HTERT RPE-1 (cell line): ENCODE data around the gene CYTH1.
"Not testable (repeated sequence)": the region's sequence is repeated elsewhere in the genome, so short reads cannot be mapped to it uniquely, and the experiment has no call there.

ENCODE experiments used
- in situ Hi-C: fragments of 300-500 bp; cut with MboI; formaldehyde crosslinking; loops from 4 replicates; pipeline ENCODE4 v1.14.3; 2020; ENCODE audit warnings: low sequenced_read_pairs

The CYTH1 gene

DNA sequence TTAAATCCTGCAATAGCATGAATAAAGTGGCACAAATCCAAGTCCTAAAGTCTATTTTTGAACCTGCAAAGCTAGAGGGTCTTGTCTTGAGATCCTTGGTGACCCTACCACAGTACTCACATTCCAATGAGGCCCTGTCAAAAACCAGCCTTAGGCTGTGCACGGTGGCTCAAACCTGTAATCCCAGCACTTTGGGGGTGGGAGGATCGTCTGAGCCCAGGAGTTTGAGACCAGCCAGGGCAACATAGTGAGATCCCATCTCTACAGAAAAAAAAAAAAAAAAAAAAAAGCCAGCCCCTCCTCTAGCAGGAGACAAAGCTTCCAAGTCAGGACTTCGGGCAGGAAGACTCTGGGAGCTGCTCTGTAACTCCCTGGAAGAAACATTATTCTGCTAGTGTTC lies 16.3 kb downstream of the CYTH1 start:
- in situ Hi-C loops: no loop called here

DNA sequence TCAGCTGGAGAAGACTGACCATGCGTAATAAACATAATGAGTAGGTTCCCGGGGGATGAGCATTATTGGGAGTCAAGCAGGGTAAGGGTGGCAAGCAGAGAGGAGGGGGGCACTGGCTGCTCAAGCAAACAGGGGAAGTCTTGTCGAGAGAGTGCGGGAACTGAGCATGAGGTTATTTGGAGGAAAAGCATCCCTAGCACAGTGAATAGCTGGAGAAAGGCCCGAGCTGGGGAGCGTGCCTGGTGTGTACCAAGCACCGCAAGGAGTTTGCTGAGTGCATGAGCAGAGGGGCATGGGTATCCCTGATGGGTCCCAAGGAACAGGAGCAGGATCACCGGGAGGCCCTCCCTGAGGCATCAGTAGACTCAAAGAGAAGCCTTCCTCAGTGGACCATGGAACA lies 17.2 kb downstream of the CYTH1 start:
- in situ Hi-C loops: no loop called here

DNA sequence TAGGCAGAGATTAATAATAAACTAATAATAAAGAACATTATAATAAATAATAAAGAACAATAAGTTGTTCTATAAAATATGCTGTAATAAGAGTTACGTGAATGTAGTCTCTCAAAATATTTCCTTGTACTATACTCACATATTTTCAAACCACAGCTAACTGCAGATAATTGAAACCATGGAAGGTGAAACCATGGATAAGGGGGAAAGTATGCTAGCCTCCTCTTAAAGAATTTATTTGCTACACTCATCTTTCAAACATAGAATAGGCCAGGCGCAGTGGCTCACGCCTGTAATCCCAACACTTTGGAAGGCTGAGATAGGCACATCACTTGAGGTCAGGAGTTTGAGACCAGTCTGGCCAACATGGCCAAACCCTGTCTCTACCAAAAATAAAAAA lies 18.5 kb downstream of the CYTH1 start:
- in situ Hi-C loops: no loop called here

DNA sequence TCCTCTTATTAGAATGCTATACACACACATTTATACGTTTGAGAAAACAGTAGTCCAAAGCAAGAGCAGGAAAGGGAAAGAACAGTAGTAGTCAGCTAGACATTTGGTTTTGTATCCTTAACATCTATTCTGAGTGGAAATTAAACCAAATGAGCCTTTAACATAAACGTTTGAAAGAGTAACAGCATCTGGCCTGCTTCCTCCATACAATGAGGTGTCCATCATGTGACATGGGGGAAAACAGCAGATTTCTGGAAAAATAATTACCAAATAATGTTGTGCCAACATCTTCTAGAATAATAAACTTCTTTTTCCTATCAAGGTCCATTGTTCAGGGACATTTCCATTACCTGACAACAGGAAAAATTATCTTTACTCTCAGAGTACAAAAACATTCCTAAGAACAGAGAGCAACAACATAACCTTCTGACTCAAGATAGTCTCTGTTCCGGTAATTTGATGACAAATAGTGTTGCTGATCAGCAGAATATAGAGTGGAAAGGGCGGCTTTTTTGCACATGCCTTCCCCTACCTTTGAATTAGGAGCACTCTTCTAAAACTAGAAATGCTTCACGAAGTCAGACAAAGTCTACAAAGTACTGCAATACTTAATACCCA lies 20.2 kb downstream of the CYTH1 start:
- in situ Hi-C loops: no loop called here

DNA sequence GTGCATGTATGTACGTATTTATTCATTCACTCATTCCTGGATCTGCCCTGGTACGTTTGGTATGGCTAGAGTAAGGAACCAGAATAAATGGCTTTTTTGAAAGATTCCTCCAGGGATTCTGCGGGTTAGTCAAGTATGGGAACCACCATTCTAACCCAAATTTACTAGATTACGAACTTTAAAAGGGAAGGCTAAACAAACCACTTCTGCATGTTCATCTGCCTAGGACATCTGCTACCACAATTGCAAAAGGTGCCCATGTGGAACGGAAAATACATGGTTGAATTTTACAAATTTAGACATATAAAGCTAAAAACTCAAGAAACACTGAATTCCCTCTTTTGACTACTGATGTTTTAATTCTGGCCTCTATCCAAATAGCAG lies 22.1 kb downstream of the CYTH1 start:
- in situ Hi-C loops: no loop called here

DNA sequence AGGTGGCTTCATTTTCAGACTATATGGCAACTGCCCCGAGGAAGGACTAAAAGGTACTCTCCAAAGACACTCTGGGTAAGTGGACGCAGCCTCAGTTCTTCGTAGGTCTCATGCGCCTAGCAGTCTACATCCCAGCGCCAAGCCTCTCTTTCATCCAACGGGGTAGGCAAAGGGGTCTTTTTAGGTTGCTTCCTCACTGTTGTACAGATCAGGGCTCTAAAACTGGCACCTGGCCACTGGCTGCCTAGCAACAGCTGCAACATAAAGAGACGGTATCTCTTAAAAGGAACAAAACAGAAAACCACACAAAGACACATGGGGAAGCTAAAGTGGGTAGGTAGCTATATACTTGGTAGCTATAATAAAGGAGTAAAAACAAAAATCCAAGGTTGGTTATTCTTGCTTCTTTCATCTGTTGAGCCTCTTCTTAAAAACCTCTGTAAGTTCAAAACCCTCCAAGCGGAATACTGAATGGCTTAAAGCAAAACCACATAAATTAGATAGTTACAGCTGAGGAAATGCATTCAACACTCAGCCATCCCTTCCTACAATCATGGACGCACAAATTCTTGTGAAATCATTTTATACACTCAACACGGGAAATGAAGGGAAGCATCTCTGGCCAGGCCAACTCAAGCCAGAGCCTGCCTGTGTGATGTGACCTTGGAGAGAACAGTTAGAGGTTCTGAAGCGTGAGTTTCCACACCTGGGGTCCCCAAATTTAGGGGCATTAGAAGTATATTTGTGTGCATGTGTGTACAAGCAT lies 22.7 kb downstream of the CYTH1 start:
- in situ Hi-C loops: no loop called here

DNA sequence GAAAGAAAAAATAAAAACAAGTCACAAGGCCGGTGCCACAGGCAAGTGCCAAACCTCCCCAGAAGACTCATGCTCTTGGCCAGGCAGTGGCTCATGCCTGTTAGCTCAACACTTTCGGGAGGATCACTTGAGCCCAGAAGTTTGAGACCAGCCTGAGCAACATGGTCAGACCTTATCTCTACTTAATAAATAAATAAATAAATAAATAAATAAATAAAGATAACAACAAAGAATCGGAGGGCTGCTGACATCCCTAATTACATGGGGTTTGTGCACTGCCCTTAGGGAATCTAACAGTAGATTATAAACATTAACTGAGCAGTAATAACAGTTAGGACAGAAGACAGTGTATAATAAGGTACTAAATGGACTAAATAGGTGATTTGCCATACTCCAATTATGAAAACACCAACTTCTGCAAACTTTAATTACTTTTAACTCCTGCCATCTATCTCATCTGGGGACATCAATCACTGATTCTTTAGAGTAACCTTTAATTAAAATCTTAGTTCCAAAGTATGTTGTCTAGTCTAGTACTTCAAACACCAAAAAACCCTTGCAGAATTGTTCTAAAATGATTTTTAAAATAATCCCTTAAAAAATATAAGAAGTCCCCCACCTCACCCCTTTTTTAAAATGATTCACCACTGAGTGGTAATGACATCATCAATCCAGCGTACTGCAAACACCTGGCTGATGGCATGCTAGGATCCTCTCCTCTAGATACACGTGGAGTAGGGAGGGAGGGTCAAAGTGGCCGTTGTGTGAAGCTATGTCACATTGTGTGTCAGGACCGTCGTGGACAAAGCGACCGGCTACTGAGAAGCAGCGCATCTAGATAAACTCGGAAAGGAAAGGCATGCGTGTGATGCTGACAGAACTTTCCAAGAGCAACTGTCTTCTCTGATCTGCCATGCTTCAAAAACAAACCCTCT lies 28.5 kb downstream of the CYTH1 start:
- in situ Hi-C loops: no loop called here

DNA sequence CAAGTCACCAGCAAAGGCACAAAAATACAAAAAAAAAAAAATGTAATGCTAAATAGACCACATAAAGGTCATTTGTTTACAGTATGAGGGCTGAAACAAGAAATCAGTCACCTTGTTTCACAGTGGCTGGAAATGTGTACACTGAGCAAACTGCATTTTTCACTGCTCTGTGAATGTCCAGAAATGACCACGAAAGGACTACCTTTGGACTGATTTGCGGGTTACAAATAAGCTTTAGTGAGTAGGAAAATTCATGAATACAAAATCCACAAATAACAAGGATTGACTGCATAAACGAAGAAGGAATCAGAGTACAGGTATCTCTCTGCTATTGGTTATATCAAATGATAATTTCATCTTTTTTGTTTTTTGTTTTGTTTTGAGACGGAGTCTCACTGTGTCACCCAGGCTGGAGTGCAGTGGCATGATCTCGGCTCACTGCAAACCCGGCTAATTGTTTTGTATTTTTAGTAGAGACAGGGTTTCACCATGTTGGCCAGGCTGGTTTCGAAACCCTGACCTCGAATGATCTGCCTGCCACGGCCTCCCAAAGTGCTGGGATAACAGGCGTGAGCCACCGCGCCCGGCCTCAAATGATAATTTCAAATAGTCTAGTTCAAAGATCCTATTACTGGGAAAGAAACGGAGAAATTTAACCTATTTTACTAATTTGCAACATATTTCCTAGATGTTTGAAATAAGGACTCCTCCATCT lies 30.5 kb downstream of the CYTH1 start:
- in situ Hi-C loops: no loop called here

DNA sequence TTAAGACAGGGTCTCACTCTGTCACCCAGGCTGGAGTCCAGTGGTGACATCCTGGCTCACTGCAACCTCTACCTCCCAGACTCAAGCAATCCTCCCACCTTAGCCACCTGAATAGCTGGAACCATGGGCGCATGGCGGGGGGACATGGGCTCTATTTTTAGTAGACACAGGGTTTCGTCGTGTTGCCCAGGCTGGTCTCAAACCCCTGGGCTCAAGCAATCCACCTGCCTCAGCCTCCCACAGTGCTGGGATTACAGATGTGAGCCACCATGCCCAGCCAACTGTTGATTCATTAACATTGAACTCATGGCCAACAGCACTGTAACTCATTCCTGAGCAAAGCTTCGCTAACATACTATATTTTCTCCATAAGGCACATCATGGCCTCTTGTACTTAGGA lies 31.1 kb downstream of the CYTH1 start:
- in situ Hi-C loops: not testable (repeated sequence)

DNA sequence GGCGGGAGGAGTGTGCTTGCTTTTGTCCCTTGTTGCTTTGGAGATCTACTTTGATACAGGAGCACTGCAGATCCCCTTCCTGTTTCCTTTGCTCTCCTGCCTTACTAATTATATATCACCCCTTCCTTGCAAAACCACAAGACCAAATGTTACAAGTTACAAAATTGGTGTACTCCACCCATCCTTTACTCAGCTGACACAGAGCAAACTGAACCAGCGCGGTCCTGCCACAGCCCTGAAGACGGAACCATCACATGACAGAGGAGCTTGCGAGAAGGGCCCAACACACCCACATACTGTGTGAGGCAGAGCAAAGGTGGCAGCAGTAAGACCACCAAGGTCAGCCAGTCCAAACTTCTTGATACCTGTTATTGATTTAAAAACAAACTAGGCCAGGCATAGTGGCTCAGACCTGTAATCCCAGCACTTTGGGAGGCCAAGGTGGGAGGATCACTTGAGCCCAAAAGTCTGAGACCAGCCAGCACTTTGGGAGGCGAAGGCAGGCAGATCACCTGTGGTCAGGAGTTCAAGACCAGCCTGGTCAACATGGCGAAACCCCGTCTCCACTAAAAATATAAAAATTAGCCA lies 33.2 kb downstream of the CYTH1 start:
- in situ Hi-C loops: no loop called here

DNA sequence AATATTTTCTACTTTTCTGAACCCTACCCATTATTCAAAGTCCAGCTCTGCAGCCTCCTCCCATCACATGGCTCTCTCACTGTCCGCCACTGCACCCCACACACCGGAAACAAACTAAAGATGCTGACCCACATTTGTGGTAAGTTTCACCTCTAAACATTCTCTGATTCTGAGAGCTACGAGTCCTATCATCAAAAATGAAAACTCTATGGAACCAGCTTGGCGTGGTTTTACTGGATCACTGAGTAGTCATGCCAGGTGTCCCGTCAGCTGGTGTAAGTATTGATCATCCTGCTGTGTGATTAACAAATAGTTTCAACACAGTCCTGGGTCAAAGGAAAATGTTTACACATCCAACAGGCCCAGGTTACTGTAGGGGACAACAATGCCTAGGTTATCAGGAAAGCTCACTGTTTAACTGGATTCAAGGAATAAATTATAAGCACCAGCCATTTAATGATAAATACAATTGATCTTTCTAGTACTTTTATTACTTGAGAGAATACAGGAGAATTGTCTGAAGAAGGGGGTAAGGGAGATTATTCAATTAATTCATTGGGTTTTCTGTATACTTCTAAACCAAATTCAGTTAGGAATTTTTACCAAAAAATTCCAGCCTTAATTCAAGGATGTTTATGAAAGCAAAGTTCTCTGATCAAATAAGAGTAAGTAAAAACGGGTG lies 33.9 kb downstream of the CYTH1 start:
- in situ Hi-C loops: no loop called here

DNA sequence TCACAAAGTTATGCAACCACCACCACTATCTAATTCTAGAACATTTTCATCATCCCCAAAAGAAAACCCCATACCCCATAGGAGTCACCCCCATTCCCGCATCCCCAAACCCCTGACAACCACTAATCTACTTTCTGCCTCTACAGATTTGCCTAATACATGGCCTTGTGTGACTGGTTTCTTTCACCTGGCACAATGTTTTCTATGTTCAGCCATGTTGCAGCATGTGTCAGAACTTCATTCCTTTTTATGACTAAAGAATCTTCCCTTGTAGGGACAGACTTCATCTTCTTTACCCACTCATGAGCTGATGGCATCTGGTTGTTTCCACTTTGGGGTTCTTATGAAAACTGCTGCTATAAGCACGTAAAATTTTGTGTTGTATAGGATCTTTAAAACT lies 34.6 kb downstream of the CYTH1 start:
- in situ Hi-C loops: no loop called here

DNA sequence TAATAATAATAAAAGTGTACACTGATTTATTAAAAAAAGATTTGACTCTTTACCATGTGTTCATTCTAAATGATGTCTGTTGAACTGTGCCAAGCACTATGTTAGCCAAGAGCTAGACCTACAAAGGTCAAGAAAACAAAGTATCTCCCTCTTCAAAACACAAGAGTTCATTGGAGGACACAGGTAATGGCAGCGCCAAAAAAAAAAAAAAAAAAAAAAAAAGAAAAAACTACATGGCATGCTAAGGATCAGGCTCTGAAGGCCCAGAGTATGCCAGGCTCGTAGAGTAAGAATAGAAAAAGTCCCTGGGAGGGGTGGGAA lies 35.2 kb downstream of the CYTH1 start:
- in situ Hi-C loops: no loop called here

DNA sequence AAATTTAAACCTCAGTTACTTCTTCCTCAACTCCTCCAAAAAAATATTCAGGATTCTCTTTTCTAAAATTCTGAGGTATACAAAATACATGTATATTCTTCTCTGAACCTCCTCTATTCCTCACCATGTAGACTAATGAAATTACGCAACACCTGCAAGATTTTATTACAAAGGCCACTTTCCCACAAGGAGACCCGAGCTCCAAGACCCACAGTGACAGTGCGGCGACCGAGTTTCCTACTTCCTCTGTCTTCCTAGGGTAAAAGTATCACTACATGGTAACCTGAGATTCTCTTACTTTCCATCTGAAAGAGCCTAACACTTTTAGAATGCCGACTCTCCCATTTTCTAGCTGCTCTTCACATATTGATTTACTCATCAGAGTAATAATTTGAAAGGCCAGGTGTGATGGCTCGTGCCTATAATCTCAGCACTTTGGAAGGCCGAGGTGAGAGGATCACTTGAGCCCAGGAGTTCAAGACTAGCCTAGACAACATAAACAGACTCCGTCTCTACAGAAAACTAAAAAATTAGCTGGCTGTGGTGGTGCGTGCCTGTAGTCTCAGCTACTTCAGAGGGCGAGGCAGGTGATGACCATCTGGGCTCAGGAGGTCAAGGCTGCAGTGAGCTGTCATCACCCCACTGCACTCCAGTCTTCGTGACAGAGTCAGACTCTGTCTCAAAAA lies 35.7 kb downstream of the CYTH1 start:
- in situ Hi-C loops: no loop called here

DNA sequence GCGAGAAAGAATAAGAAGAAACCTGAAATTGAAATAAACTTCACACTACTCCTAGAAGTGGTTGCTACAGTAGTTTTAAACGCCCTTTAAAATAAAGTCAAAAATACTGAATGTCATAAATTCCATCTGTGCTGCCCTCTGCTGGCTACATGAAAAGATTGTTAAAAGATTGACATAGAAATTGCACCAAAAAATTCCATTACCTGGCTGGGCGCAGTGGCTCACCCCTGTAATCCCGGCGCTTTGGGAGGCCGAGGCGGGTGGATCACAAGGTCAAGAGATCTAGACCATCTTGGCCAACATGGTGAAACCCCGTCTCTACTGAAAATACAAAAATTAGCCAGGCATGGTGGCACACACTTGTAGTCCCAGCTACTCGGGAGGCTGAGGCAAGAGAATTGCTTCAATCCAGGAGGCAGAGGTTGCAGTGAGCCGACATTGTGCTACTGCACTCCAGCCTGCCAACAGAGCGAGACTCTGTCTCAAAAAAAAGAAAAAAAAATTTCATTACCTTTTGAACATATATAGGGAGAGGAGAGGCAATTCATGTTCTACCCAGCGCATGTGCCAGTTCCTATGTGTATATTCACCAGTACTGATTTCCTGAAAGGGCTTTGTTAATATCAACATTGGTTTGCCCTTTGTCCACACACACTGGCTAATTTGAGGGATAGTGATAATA lies 36.5 kb downstream of the CYTH1 start:
- in situ Hi-C loops: no loop called here

DNA sequence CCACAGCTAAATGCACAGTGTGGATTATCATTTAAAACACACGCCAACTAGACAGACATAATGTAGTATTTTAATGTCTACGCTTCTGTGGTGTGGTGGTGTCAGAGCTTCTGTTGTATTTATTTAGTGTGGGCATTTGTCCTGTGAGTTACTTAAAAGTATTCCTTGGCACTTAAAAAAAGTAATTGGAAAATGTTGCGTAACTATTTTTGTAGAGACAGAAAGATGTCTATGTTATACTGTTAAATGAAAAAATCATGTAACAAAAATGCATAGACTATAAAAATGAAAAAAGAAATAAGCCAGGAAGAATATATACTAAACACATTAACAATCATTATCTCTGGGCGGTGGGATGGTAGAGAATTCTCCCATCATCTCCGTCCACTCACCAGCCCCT lies 39.2 kb downstream of the CYTH1 start:
- in situ Hi-C loops: no loop called here

DNA sequence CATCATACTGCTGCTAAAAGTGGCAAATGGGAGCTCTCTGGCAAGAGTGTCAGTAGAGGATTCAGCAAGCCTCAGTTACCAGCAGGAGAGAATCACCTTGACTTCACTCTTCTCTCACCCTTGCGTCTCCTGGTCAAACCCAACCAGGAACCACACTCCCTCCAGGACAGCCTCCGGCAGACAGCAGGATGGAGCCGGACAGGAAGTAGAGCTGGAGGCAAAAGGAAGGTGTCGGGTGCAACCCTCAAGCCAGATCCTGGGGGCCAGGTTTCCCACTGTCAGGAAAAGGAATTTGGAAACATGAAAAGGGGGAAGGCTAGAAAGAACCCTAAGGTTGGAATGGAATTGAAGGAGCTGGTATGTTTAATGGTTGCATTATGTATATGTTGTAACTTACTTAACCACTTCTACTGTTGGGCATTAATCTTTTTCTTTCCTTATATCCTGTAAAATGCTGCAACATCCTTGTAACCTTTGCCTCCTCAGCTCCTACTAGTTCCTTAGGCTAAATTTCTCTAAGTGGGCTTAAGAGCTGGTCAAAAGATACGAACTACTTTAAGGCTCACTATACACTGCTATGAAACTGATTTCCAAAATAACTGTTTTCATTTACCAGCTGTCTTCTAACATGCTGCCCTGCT lies 40.3 kb downstream of the CYTH1 start:
- in situ Hi-C loops: no loop called here

DNA sequence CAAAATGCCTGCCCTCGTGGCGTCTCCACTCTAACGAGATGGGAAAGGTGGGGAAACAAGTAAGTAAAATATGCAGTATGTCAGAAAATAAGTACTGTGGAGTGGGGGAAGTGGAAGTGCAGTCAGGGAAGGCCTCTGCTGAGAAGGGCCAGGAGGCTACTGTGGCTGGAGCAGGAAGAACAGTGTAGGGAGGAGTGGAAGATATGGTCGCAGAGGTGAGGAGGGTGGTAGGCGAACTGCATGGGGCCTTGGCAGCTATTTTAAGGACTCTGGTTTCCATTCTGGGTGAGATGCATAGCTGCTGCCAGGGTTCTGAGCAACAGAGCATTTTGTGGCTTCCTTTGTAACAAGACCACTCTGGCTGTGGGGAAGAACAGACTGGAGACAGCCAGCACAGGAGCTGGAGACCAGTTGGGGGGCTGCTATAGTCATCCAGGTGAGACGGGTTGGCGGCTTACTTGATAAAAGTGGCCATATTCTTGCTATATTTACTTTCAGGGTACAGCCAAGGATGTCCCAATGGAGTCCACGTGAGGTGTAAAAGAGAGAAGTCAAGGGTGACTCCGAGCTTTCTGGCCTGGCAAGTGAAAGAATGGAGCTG lies 42.6 kb downstream of the CYTH1 start:
- in situ Hi-C loops: no loop called here
